ENCODE measurements around the gene PAOX.

The PAOX gene

GRCh38 chr10:133399123-133399601 lies 20.1 kb downstream of the PAOX start:
- H3K9me2 ChIP-seq (replicated peaks; ENCODE audit: low read depth, low read length) = no peaks in the 10 kb centered on the region
- H2AFZ ChIP-seq (ENCODE audit: low read length) = no peak overlapping the region
- peaks cover 19% of the 10 kb centered on the region for H4K20me1 ChIP-seq (ENCODE audit: insufficient read depth, low read length, poor library complexity, severe bottlenecking)
- H3K4me1 ChIP-seq (ENCODE audit: insufficient read depth, low read length, poor library complexity, severe bottlenecking) = peaks cover 39% of the 10 kb centered on the region
- TF ChIP-seq EZH2phosphoT487 (IDR thresholded peaks at IDR 0.05; ENCODE audit: borderline replicate concordance) = no peak
- TF ChIP-seq CTCF (conservative IDR thresholded peaks at IDR 0.05; ENCODE audit: low read length) = no peak
- H3K9me3 ChIP-seq (ENCODE audit: insufficient read depth, low read depth, low read length) = no peaks in the 10 kb centered on the region
- no peak overlapping the region for H3K4me3 ChIP-seq (ENCODE audit: low read length, poor library complexity, severe bottlenecking)
- H3K27me3 ChIP-seq (ENCODE audit: insufficient read depth, low read length, poor library complexity, severe bottlenecking) = no peaks in the 10 kb centered on the region
- no peak overlapping the region for H3K4me2 ChIP-seq (ENCODE audit: low read depth, low read length, poor library complexity, severe bottlenecking)
- H3K79me2 ChIP-seq (ENCODE audit: insufficient read depth, low read length) = peaks cover 43% of the 10 kb centered on the region
- H3K36me3 ChIP-seq (ENCODE audit: insufficient read depth, low read length) = peaks cover 18% of the 10 kb centered on the region
- H3F3A ChIP-seq (ENCODE audit: low read depth) = no peaks in the 10 kb centered on the region
- no peak overlapping the region for H3K9ac ChIP-seq (ENCODE audit: low read depth, low read length, poor library complexity, severe bottlenecking)

DNA sequence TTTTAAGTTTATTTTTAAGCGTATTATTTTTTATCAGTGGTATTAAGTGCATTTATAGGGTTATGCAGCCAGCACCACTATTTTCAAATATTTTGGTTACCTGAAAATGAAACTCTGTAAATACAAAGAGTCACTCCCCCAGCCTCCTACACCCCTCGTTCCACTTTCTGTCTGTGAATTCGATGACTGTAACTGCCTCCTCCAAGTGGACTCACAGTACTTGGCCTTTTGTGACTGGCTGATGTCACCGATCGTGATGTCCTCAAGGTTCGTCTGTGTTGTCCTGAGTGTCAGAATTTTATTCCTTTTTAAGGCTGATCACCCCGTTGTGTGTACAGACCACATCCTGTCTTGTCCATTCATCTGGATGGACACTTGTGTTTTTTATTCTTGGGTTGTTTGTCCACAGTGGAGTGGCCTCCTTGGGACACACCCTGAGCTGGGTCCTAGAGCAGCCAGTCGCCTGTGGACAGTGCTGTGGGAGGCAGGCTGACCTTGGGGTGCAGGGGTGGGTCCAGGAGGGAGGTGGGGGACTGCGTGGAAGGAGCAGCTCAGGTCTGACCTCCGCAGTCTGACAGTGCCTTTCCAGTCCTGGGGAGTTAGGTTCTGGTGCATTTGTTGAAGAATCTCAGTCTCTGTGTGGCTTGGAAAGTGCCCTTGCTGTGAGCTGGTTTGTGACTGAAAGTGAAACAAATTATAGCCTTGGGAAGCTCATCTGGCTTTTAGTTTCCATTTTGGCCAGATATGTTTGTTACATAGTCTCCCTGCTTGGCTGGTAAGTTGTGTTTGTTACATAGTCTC lies 21.8 kb downstream of the PAOX start:
- no peaks in the 10 kb centered on the region for H3K9me2 ChIP-seq (replicated peaks; ENCODE audit: low read depth, low read length)
- no peaks in the 10 kb centered on the region for H3F3A ChIP-seq (ENCODE audit: low read depth)
- H3K4me1 ChIP-seq (ENCODE audit: insufficient read depth, low read length, poor library complexity, severe bottlenecking) = peaks cover 29% of the 10 kb centered on the region
- H3K79me2 ChIP-seq (ENCODE audit: insufficient read depth, low read length) = peaks cover 26% of the 10 kb centered on the region
- TF ChIP-seq EZH2phosphoT487 (IDR thresholded peaks at IDR 0.05; ENCODE audit: borderline replicate concordance) = no peak
- TF ChIP-seq CTCF (conservative IDR thresholded peaks at IDR 0.05; ENCODE audit: low read length) = no peak
- H3K9ac ChIP-seq (ENCODE audit: low read depth, low read length, poor library complexity, severe bottlenecking) = no peak overlapping the region
- no peaks in the 10 kb centered on the region for H3K27me3 ChIP-seq (ENCODE audit: insufficient read depth, low read length, poor library complexity, severe bottlenecking)
- peaks cover 18% of the 10 kb centered on the region for H3K36me3 ChIP-seq (ENCODE audit: insufficient read depth, low read length)
- no peak overlapping the region for H2AFZ ChIP-seq (ENCODE audit: low read length)
- no peaks in the 10 kb centered on the region for H3K9me3 ChIP-seq (ENCODE audit: insufficient read depth, low read depth, low read length)
- H3K4me3 ChIP-seq (ENCODE audit: low read length, poor library complexity, severe bottlenecking) = no peak overlapping the region
- H3K4me2 ChIP-seq (ENCODE audit: low read depth, low read length, poor library complexity, severe bottlenecking) = peak overlapping the region; percentile 4
- peaks cover 9% of the 10 kb centered on the region for H4K20me1 ChIP-seq (ENCODE audit: insufficient read depth, low read length, poor library complexity, severe bottlenecking)

- Histone ChIP-seq H3K27me3 (ENCODE audit: insufficient read depth, low read length, poor library complexity, severe bottlenecking) (no peaks in the 10 kb centered on the region), H3K4me1 (ENCODE audit: insufficient read depth, low read length, poor library complexity, severe bottlenecking) (peaks cover 23% of the 10 kb centered on the region), H3K9me2 (replicated peaks; ENCODE audit: low read depth, low read length) (no peaks in the 10 kb centered on the region), H3K36me3 (ENCODE audit: insufficient read depth, low read length) (peaks cover 18% of the 10 kb centered on the region), H3K4me3 (ENCODE audit: low read length, poor library complexity, severe bottlenecking) (no peak overlapping the region), H2AFZ (ENCODE audit: low read length) (no peak overlapping the region), H3K9ac (ENCODE audit: low read depth, low read length, poor library complexity, severe bottlenecking) (no peak overlapping the region), H3K4me2 (ENCODE audit: low read depth, low read length, poor library complexity, severe bottlenecking) (peak overlapping the region; percentile 4), H4K20me1 (ENCODE audit: insufficient read depth, low read length, poor library complexity, severe bottlenecking) (peaks cover 5% of the 10 kb centered on the region), H3K9me3 (ENCODE audit: insufficient read depth, low read depth, low read length) (no peaks in the 10 kb centered on the region), H3K79me2 (ENCODE audit: insufficient read depth, low read length) (peaks cover 20% of the 10 kb centered on the region; the same call in 1 of the 2 replicates), H3F3A (ENCODE audit: low read depth) (no peaks in the 10 kb centered on the region)
- no peak for TF ChIP-seq CTCF (conservative IDR thresholded peaks at IDR 0.05; ENCODE audit: low read length)
- no peak for TF ChIP-seq EZH2phosphoT487 (IDR thresholded peaks at IDR 0.05; ENCODE audit: borderline replicate concordance)
Observed at GRCh38 chr10:133401500-133401899, 22.4 kb downstream of the PAOX start.

All from Loucy (cell line).